Keratinocyte (primary cell): ENCODE measurements around the gene C6orf52. TPM values are rescaled to one million over a fixed set of nuclear protein-coding genes. Genes with fewer than 3 reads are reported as not detected.

Experiments used
- DNase-seq: peaks from one replicate; pipeline ENCODE4 v3.0.0-alpha.2; 2011; ENCODE audit warnings: low read depth, missing footprints, low spot score
- FAIRE-seq: peaks from 2 replicates; lab custom pipeline; 2011; peaks lifted over from hg19 to GRCh38; lab: Jason Lieb, UNC
- H2AFZ ChIP-seq: 2 replicates; pipeline ENCODE4 v1.6.0; 2012; ENCODE audit warnings: low read length, control low read depth, inconsistent platforms; ENCODE audit not compliant: control insufficient read depth
- H3K27ac ChIP-seq: 2 replicates; pipeline ENCODE4 v1.5.1; 2011; ENCODE audit warnings: low read length; ENCODE audit not compliant: control insufficient read depth, insufficient read depth
- H3K27me3 ChIP-seq: 3 replicates; pipeline ENCODE4 v1.6.0; 2011; ENCODE audit warnings: low read length; ENCODE audit not compliant: control insufficient read depth, insufficient read depth; ENCODE audit errors: extremely low read depth
- H3K36me3 ChIP-seq, 2 experiments: 2 replicates in 1 of 2; 3 replicates in 1 of 2; pipeline ENCODE4 v1.5.1; 2011; ENCODE audit warnings: low read length in 2 of 2, mild to moderate bottlenecking in 1 of 2; ENCODE audit not compliant: control insufficient read depth in 2 of 2, insufficient read depth in 2 of 2; ENCODE audit errors: extremely low read depth in 1 of 2
- H3K4me1 ChIP-seq: 3 replicates; pipeline ENCODE4 v1.5.1; 2011; ENCODE audit warnings: low read length; ENCODE audit not compliant: control insufficient read depth, insufficient read depth; ENCODE audit errors: extremely low read depth
- H3K4me2 ChIP-seq: 3 replicates; pipeline ENCODE4 v1.6.0; 2011; ENCODE audit warnings: low read depth, low read length; ENCODE audit not compliant: control insufficient read depth, insufficient read depth; ENCODE audit errors: extremely low read depth
- H3K4me3 ChIP-seq, 3 experiments: fragments of 200-600 bp in 1 of 3; sonication (generic) in 1 of 3; 2 replicates in 2 of 3; 3 replicates in 1 of 3; pipeline ENCODE4 v1.5.1; 2011 to 2016; ENCODE audit warnings: low read length in 3 of 3, mild to moderate bottlenecking in 3 of 3, control low read depth in 2 of 3, inconsistent platforms in 1 of 3, low read depth in 1 of 3, mixed read lengths in 1 of 3, mixed run types in 1 of 3, moderate library complexity in 1 of 3; ENCODE audit not compliant: control insufficient read depth in 2 of 3, insufficient read depth in 2 of 3; ENCODE audit errors: extremely low read depth in 1 of 3
- H3K79me2 ChIP-seq: 2 replicates; pipeline ENCODE4 v1.6.0; 2012; ENCODE audit warnings: low read length; ENCODE audit not compliant: control insufficient read depth, insufficient read depth
- H3K9ac ChIP-seq: 3 replicates; pipeline ENCODE4 v1.6.0; 2011; ENCODE audit warnings: low read length; ENCODE audit not compliant: control insufficient read depth, insufficient read depth; ENCODE audit errors: extremely low read depth
- H3K9me1 ChIP-seq: 3 replicates; pipeline ENCODE4 v1.6.0; 2011; ENCODE audit warnings: low read length; ENCODE audit not compliant: control insufficient read depth, insufficient read depth; ENCODE audit errors: extremely low read depth
- H3K9me3 ChIP-seq: 2 replicates; pipeline ENCODE4 v1.5.1; 2012; ENCODE audit warnings: low read depth, low read length; ENCODE audit not compliant: control insufficient read depth
- H4K20me1 ChIP-seq: 3 replicates; pipeline ENCODE4 v1.6.0; 2011; ENCODE audit warnings: low read length; ENCODE audit not compliant: control insufficient read depth, insufficient read depth; ENCODE audit errors: extremely low read depth
- CTCF ChIP-seq, 3 experiments: IDR thresholded peaks in 1 of 3; conservative IDR thresholded peaks in 1 of 3; optimal IDR thresholded peaks in 1 of 3; 2 replicates in 2 of 3; 3 replicates in 1 of 3; pipeline versions ENCODE3 to v1.5.1; 2011; ENCODE audit warnings: low read length in 3 of 3, mild to moderate bottlenecking in 3 of 3, moderate library complexity in 2 of 3, control low read depth in 1 of 3, inconsistent platforms in 1 of 3; ENCODE audit not compliant: insufficient read depth in 2 of 3; ENCODE audit errors: extremely low read depth in 1 of 3
- EZH2 ChIP-seq: IDR thresholded peaks from one replicate; pipeline ENCODE4 v1.6.1; 2012; ENCODE audit warnings: inconsistent platforms, mild to moderate bottlenecking, low read length, moderate library complexity
- dilution Hi-C: fragments of 300-500 bp; cut with MboI; formaldehyde crosslinking; loops from one replicate; pipeline ENCODE4 v1.7.0; 2020; ENCODE audit warnings: low sequenced_read_pairs; ENCODE audit not compliant: extremely low pct_ligation_motif_present
- polyA plus RNA-seq, 5 experiments: library from polyadenylated mRNA; depleted of rRNA in 3 of 5; stranded (reverse) in 3 of 5; stranded (forward) in 1 of 5; unstranded in 1 of 5; fragments of >200 nt; gene quantifications; 1 replicate in 1 of 5; 2 replicates in 3 of 5; 3 replicates in 1 of 5; pipeline versions ENCODE4 v1.2.1 to v1.2.3, GENCODE V29; 2011 to 2012; ENCODE audit warnings: missing spikeins in 2 of 5, low read depth in 1 of 5, low replicate concordance in 1 of 5

Gene C6orf52
- polyA plus RNA-seq, 1 donor (not counting 4 experiments of a cell fraction or from before 2014, with no cell fraction given), result not detected

- TF ChIP-seq CTCF (optimal IDR thresholded peaks at IDR 0.05 in 1 of 3, IDR thresholded peaks at IDR 0.05 in 1 of 3, conservative IDR thresholded peaks at IDR 0.05 in 1 of 3; ENCODE audit: extremely low read depth in 1 of 3, insufficient read depth in 2 of 3, low read length in 3 of 3) (no peak), EZH2 (no peak)
- Histone ChIP-seq H3K9me3 (no peaks in the 10 kb centered on the region), H3K79me2 (no peaks in the 10 kb centered on the region), H3K27me3 (no peaks in the 10 kb centered on the region), H3K36me3 (peaks cover 6% of the 10 kb centered on the region in 2 experiments), H3K27ac (no peak overlapping the region), H3K9me1 (no peaks in the 10 kb centered on the region), H3K4me2 (no peak overlapping the region), H3K4me3 (no peak overlapping the region), H3K4me1 (peaks cover 16% of the 10 kb centered on the region), H2AFZ (no peak overlapping the region), H4K20me1 (no peaks in the 10 kb centered on the region), H3K9ac (no peak overlapping the region)
- DNase-seq (no peak), FAIRE-seq (no peak)
- dilution Hi-C loops, result no loop called here
Measured at GRCh38 chr6:10736731-10737130, 42.3 kb upstream of the C6orf52 start.

- H3K9me1 ChIP-seq, result no peaks in the 10 kb centered on the region
- H3K4me3 ChIP-seq, result no peak overlapping the region
- peak overlapping the region; percentile 45 for H3K27ac ChIP-seq
- H2AFZ ChIP-seq, result no peak overlapping the region
- H3K9me3 ChIP-seq, result no peaks in the 10 kb centered on the region
- no peaks in the 10 kb centered on the region for H4K20me1 ChIP-seq
- no peak overlapping the region for H3K4me2 ChIP-seq
- DNase-seq, result no peak
- peaks cover 10% of the 10 kb centered on the region in 2 experiments for H3K36me3 ChIP-seq
- H3K9ac ChIP-seq, result no peak overlapping the region
- dilution Hi-C loops, result no loop called here
- TF ChIP-seq CTCF (optimal IDR thresholded peaks at IDR 0.05 in 1 of 3, IDR thresholded peaks at IDR 0.05 in 1 of 3, conservative IDR thresholded peaks at IDR 0.05 in 1 of 3; ENCODE audit: extremely low read depth in 1 of 3, insufficient read depth in 2 of 3, low read length in 3 of 3) (no peak), EZH2 (no peak)
- no peaks in the 10 kb centered on the region for H3K27me3 ChIP-seq
- H3K79me2 ChIP-seq, result no peaks in the 10 kb centered on the region
- FAIRE-seq, result no peak
- H3K4me1 ChIP-seq, result peaks cover 16% of the 10 kb centered on the region
Measured at GRCh38 chr6:10733863-10734262, 39.4 kb upstream of the C6orf52 start.
